ENCODE measurements around the gene ZNF77.

The ZNF77 gene

DNA sequence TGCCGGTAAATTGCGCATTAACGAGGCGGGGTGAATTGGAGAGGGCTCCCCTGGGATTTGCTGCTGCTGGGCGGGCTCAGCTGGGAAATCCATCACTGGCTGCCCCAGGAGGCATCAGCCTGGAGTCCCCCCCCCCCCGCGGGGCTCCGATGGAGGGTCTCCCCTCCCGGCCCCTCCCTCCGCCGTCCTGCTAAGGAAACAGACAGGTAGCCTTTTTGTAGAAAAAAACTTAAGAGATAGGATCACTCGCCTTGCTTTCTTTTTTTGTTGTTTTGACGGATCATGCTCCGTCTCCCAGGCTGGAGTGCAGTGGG is 39.4 kb upstream of the ZNF77 start:
- Histone ChIP-seq H3K27ac (peak overlapping the region in 8 of 11 experiments; percentile 44 to 80 (median 68); a peak in 15 of 22 replicates), H3K36me3 (no peaks in the 10 kb centered on the region), H3K9ac (peak overlapping the region in 10 of 11 experiments; percentile 20 to 74 (median 55); a peak in 20 of 22 replicates), H4K20me1 (no peaks in the 10 kb centered on the region), H3K9me3 (replicated peaks in 1 of 11) (no peaks in the 10 kb centered on the region), H3K4me2 (peak overlapping the region; percentile 79 to 98 (median 92)), H3K27me3 (peaks cover 0 to 12% (median 0%) of the 10 kb centered on the region in 11 experiments; a peak in 2 of 22 replicates), H3K4me3 (peak overlapping the region; percentile 21 to 68 (median 46); a peak in 15 of 20 replicates), H3K4me1 (peaks cover 29 to 92% (median 85%) of the 10 kb centered on the region in 10 experiments)
- TF ChIP-seq Cebpa-rat (IDR thresholded peaks at IDR 0.05), result no peak; a peak in 1 of 22 replicates

DNA sequence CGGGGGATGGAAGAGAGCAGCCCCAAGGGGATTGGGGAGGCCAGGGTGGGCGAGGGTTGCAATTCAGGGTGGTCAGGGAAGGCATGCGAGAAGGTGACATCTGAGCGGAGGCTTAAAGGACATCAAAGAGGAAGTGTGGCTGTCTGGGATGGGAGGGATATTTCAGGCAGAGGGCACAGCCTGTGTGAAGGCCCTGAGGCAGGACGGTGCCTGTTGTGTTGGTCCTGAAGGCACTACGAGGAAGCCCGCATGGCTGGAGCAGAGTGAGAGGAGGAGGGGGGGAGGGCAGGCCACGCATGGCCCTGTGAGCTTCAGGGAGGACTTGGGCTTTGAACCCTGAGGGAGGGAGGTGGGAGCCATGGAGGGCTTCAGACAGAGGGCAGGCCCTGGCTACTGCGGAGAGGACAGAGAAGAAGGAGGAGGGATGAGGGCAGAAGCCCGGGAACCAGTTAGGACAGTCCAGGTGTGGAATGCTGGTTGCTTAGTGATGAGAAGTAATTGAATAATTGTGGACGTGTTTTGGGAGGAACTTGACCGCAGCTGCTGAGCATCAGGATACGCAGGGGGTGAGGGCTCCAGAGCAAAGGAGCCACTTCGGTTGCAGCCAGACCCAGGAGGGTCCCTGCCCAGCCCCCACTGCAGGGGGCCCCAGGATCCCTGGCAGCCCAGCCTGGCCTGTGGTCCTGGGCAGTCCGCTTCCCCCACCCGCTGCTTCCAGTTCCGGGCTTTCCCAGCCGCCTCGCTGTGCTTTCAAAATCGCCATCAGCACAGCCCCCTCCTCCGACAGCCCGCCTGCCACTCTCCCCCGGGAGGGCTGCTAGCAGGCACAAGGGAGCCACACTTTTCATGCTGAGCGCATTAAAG is 38.8 kb upstream of the ZNF77 start:
- peak in 1 of 11 experiments; percentile 74; a peak in 2 of 22 replicates for TF ChIP-seq Cebpa-rat (IDR thresholded peaks at IDR 0.05)
- H3K36me3 ChIP-seq, result no peaks in the 10 kb centered on the region
- H3K27ac ChIP-seq, result peak overlapping the region in 9 of 11 experiments; percentile 6 to 80 (median 67); a peak in 18 of 22 replicates
- peak overlapping the region; percentile 21 to 68 (median 46); a peak in 17 of 20 replicates for H3K4me3 ChIP-seq
- no peaks in the 10 kb centered on the region for H4K20me1 ChIP-seq
- H3K4me2 ChIP-seq, result peak overlapping the region; percentile 79 to 98 (median 92)
- H3K4me1 ChIP-seq, result peaks cover 29 to 95% (median 86%) of the 10 kb centered on the region in 10 experiments
- H3K27me3 ChIP-seq, result peaks cover 0 to 12% (median 0%) of the 10 kb centered on the region in 11 experiments; a peak in 2 of 22 replicates
- H3K9me3 ChIP-seq (replicated peaks in 1 of 11), result no peaks in the 10 kb centered on the region
- H3K9ac ChIP-seq, result peak overlapping the region in 10 of 11 experiments; percentile 20 to 74 (median 55); a peak in 20 of 22 replicates

DNA sequence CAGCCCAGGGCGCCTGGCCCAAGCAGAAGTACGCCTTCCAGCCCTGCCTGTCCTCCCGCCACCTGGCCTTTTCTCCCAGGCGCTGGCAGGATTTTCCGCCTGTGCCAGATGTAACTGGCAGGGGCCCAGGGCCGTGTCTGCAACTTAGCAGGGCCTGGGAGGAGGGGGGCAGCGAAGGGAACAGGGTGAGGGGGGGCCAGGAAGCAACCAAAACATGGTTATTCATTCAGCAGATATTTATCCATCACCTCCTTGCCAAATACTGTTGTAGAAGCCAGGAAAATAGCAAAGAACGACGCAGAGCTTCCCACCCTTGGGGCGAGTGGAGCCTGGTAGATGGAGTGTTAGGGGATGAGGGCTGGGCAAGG is 38.2 kb upstream of the ZNF77 start:
- peak overlapping the region in 7 of 11 experiments; percentile 20 to 74 (median 57); a peak in 11 of 22 replicates for H3K9ac ChIP-seq
- H3K4me1 ChIP-seq, result peaks cover 35 to 95% (median 88%) of the 10 kb centered on the region in 10 experiments
- H3K27me3 ChIP-seq, result peaks cover 0 to 12% (median 0%) of the 10 kb centered on the region in 11 experiments; a peak in 2 of 22 replicates

DNA sequence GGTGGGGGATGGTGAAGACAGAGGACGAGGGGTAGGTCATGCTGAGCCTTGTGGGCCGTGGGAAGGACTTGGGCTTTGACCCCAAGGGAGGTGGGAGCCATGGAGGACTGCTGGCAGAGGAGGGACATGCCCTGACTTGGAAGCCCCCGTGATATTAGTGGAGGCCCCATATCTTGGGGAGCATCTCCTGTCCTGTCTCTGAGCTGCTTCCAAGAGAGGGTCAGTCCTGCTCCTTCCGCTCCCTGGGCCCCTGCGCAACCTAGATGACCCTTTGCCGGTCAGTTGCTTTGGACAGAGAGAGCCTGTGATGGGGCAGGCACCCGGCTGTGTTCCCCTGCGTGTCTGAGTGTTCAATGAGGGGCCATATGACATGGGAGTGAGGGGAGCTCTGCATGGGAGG is 37.8 kb upstream of the ZNF77 start:
- H3K9me3 ChIP-seq (replicated peaks in 1 of 11), result no peaks in the 10 kb centered on the region
- no peak for TF ChIP-seq Cebpa-rat (IDR thresholded peaks at IDR 0.05)
- H3K27me3 ChIP-seq, result peaks cover 0 to 11% (median 0%) of the 10 kb centered on the region in 11 experiments; a peak in 2 of 22 replicates
- H4K20me1 ChIP-seq, result no peaks in the 10 kb centered on the region
- peak overlapping the region in 5 of 11 experiments; percentile 46 to 74 (median 66); a peak in 9 of 22 replicates for H3K9ac ChIP-seq
- H3K4me2 ChIP-seq, result peak overlapping the region; percentile 42 to 98 (median 92); a peak in 21 of 22 replicates
- peak overlapping the region in 1 of 10 experiments; percentile 4; a peak in 1 of 20 replicates for H3K4me3 ChIP-seq
- no peaks in the 10 kb centered on the region for H3K36me3 ChIP-seq
- H3K4me1 ChIP-seq, result peaks cover 36 to 95% (median 88%) of the 10 kb centered on the region in 10 experiments
- H3K27ac ChIP-seq, result peak overlapping the region in 7 of 11 experiments; percentile 44 to 80 (median 69); a peak in 11 of 22 replicates

More for the DNA sequence above, 38.2 kb upstream of the ZNF77 start:
- Histone ChIP-seq H3K9me3 (replicated peaks in 1 of 11) (no peaks in the 10 kb centered on the region), H4K20me1 (no peaks in the 10 kb centered on the region), H3K4me2 (peak overlapping the region; percentile 79 to 98 (median 92)), H3K4me3 (peak overlapping the region in 2 of 10 experiments; percentile 4 to 52; a peak in 2 of 20 replicates), H3K36me3 (no peaks in the 10 kb centered on the region), H3K27ac (peak overlapping the region in 8 of 11 experiments; percentile 44 to 80 (median 68); a peak in 15 of 22 replicates)
- no peak for TF ChIP-seq Cebpa-rat (IDR thresholded peaks at IDR 0.05)

DNA sequence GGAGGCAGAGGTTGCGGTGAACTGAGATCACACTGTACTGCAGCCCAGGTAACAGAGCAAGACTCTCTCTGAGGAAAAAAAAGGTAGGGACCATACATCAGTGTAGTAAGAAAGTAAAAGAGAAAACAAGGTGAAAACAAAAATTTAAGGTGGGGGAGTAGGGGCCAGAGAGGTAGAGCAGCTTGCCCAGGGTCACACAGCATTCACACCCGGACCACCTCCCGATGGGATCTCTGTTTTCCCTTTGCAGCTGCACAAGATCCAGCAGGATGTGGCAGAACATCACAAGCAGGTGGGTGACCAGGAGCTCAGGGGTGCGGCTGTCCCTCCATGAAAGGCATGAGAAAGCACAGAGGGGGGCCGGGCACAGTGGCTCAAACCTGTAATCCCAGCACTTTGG is 37.1 kb upstream of the ZNF77 start:
- H4K20me1 ChIP-seq, result no peaks in the 10 kb centered on the region
- no peaks in the 10 kb centered on the region for H3K9me3 ChIP-seq (replicated peaks in 1 of 11)
- no peak for TF ChIP-seq Cebpa-rat (IDR thresholded peaks at IDR 0.05)
- no peaks in the 10 kb centered on the region for H3K36me3 ChIP-seq
- H3K27me3 ChIP-seq, result peaks cover 0 to 8% (median 0%) of the 10 kb centered on the region in 11 experiments; a peak in 2 of 22 replicates
- no peak overlapping the region for H3K4me3 ChIP-seq
- H3K4me1 ChIP-seq, result peaks cover 30 to 92% (median 84%) of the 10 kb centered on the region in 10 experiments
- peak overlapping the region in 9 of 11 experiments; percentile 15 to 98 (median 92); a peak in 16 of 22 replicates for H3K4me2 ChIP-seq
- peak overlapping the region in 1 of 11 experiments; percentile 14; a peak in 1 of 22 replicates for H3K27ac ChIP-seq
- peak overlapping the region in 5 of 11 experiments; percentile 9 to 50 (median 38); a peak in 3 of 22 replicates for H3K9ac ChIP-seq

DNA sequence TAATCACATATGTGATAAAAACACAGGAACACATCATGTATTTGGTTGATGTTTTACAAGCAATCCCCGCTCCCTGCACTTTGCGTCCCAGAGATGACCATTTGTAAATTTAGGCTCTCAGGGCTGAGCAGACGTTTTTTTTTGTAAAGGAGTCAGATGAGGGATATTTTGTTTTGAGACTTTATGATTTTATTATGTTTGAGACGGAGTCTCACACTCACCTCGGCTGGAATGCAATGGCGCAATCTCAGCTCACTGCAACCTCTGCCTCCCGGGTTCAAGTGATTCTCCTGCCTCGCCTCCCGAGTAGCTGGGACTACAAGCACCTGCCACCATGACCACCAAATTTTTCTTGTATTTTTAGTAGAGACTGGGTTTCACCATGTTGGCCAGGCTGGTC is 34.0 kb upstream of the ZNF77 start:
- no peak for TF ChIP-seq Cebpa-rat (IDR thresholded peaks at IDR 0.05)
- peaks cover 51 to 91% (median 87%) of the 10 kb centered on the region in 10 experiments for H3K4me1 ChIP-seq
- peak overlapping the region in 9 of 11 experiments; percentile 82 to 97 (median 86); a peak in 9 of 22 replicates for H3K4me2 ChIP-seq
- H3K27ac ChIP-seq, result no peak overlapping the region
- H3K27me3 ChIP-seq, result peaks cover 0 to 4% (median 0%) of the 10 kb centered on the region in 11 experiments; a peak in 1 of 22 replicates
- H3K36me3 ChIP-seq, result no peaks in the 10 kb centered on the region
- no peaks in the 10 kb centered on the region for H4K20me1 ChIP-seq
- no peak overlapping the region for H3K9ac ChIP-seq
- no peaks in the 10 kb centered on the region for H3K9me3 ChIP-seq (replicated peaks in 1 of 11)
- no peak overlapping the region for H3K4me3 ChIP-seq

DNA sequence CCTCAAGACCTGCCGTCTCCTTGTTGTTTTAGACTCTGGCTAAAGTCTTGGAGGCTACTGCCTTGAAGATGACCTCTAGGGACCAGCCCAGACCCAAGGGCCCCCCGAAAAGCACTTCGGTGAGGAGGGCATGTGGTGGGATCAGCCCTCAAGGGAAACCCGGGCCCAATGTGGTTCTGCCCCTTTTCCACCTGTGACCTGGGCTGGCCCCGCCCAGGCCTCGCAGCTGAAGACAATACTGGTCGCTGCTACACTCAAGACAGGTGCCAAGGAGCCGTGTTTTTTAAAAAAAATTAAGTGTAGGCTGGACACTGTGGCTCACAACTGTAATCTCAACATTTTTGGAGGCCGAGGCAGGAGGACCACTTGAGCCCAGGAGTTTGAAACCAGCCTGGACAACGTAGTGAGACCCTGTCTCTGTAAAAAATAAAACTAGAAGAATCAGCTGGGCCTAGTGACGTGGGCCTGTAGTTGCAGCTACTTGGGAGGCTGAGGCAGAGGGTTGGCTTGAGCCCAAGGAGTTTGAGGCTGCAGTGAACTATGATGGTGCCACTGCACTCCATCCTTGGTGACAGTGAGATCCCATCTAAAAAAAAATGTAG is 33.5 kb upstream of the ZNF77 start:
- Histone ChIP-seq H3K4me2 (peak overlapping the region; percentile 67 to 97 (median 86)), H3K27ac (peak overlapping the region in 10 of 11 experiments; percentile 12 to 63 (median 50); a peak in 9 of 22 replicates), H4K20me1 (no peaks in the 10 kb centered on the region), H3K27me3 (peaks cover 0 to 4% (median 0%) of the 10 kb centered on the region in 11 experiments; a peak in 1 of 22 replicates), H3K4me1 (peaks cover 51 to 91% (median 87%) of the 10 kb centered on the region in 10 experiments), H3K36me3 (no peaks in the 10 kb centered on the region), H3K9ac (peak overlapping the region in 9 of 11 experiments; percentile 43 to 63 (median 52); a peak in 12 of 22 replicates), H3K4me3 (peak overlapping the region in 8 of 10 experiments; percentile 47 to 73 (median 58); a peak in 12 of 20 replicates), H3K9me3 (replicated peaks in 1 of 11) (no peaks in the 10 kb centered on the region)
- TF ChIP-seq Cebpa-rat (IDR thresholded peaks at IDR 0.05), result no peak

DNA sequence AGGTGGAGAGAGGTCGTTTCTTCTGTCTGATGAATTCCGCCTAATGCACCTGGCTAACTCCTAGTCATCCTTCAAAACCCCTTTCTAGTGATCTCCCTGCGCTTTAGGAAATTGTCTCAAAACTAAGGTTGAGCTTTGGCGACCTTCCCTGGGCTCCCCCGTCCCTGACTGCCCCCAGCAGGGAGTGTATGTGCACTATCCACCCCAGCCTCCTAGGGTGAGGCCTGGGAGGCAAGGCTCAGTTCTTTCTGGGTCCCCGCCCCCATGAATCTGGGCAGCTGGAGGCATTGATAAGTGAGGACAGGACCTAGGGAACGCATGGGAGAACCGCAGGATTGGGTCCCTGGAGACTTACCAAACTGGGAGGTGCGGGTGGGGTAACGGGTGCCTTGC is 33.0 kb upstream of the ZNF77 start:
- Histone ChIP-seq H3K4me1 (peaks cover 52 to 91% (median 87%) of the 10 kb centered on the region in 10 experiments), H3K9ac (peak overlapping the region in 9 of 11 experiments; percentile 43 to 63 (median 52); a peak in 17 of 22 replicates), H3K27me3 (peaks cover 0 to 4% (median 0%) of the 10 kb centered on the region in 11 experiments; a peak in 1 of 22 replicates), H4K20me1 (no peaks in the 10 kb centered on the region), H3K36me3 (no peaks in the 10 kb centered on the region), H3K9me3 (replicated peaks in 1 of 11) (no peaks in the 10 kb centered on the region), H3K4me2 (peak overlapping the region; percentile 67 to 97 (median 86)), H3K4me3 (peak overlapping the region; percentile 47 to 73 (median 58)), H3K27ac (peak overlapping the region in 10 of 11 experiments; percentile 12 to 63 (median 50); a peak in 14 of 22 replicates)
- TF ChIP-seq Cebpa-rat (IDR thresholded peaks at IDR 0.05), result no peak

Measured in BLaER1 treated with 17β-estradiol and CSF1 and Interleukin-3, amounts not matched to agents 10 nM and 100 nM (cell line).